ENCODE results near the gene ABCC2.
A peak's percentile ranks its signal among the peaks of the same experiment; 100 is the strongest.

The ABCC2 gene

GRCh38 chr10:99841746-99842145 lies 59.3 kb downstream of the ABCC2 start:
- ChIA-PET CTCF (no interaction called here), POLR2A (no interaction called here)
- DNase-seq (ENCODE audit: low read depth, low spot score): no peak
- no peak for TF ChIP-seq CTCF (IDR thresholded peaks at IDR 0.05; ENCODE audit: insufficient read depth, low read length, missing control alignments)
- no peak overlapping the region for H3K4me3 ChIP-seq (ENCODE audit: low read depth, low read length)

GRCh38 chr10:99843310-99843709 lies 60.9 kb downstream of the ABCC2 start:
- POLR2A ChIA-PET: interaction anchor here (0.6 kb wide), 1 partner anchor 202 kb away, joined by 3 read pairs; no protein-coding TSS in a partner anchor
- TF ChIP-seq CTCF (IDR thresholded peaks at IDR 0.05; ENCODE audit: insufficient read depth, low read length, missing control alignments): no peak
- CTCF ChIA-PET: interaction anchor here (0.7 to 14.6 kb wide), 4 partner anchors 8 to 205 kb away, joined by 3 to 470 read pairs (median 69); partner anchors contain the start of genes COX15 and CUTC
- DNase-seq (ENCODE audit: low read depth, low spot score): no peak
- H3K4me3 ChIP-seq (ENCODE audit: low read depth, low read length): no peak overlapping the region

GRCh38 chr10:99844433-99844955 lies 62.1 kb downstream of the ABCC2 start:
- ChIA-PET CTCF (interaction anchor here (0.8 to 14.6 kb wide), 20 partner anchors 9 to 395 kb away, joined by 3 to 470 read pairs (median 7); partner anchors contain the start of genes COX15 and CUTC), POLR2A (no interaction called here)
- no peak overlapping the region for H3K4me3 ChIP-seq (ENCODE audit: low read depth, low read length)
- TF ChIP-seq CTCF (IDR thresholded peaks at IDR 0.05; ENCODE audit: insufficient read depth, low read length, missing control alignments): no peak
- no peak for DNase-seq (ENCODE audit: low read depth, low spot score)

GRCh38 chr10:99845837-99846382 lies 63.5 kb downstream of the ABCC2 start:
- peak; percentile 83 for DNase-seq (ENCODE audit: low read depth, low spot score)
- peak; percentile 73 for TF ChIP-seq CTCF (IDR thresholded peaks at IDR 0.05; ENCODE audit: insufficient read depth, low read length, missing control alignments)
- H3K4me3 ChIP-seq (ENCODE audit: low read depth, low read length): no peak overlapping the region
- CTCF ChIA-PET: interaction anchor here (0.6 to 14.6 kb wide), 103 partner anchors 11 to 588 kb away, joined by 3 to 470 read pairs (median 5); partner anchors contain the start of genes ABCC2, COX15, CPN1 and CUTC
- POLR2A ChIA-PET: interaction anchor here (0.6 to 0.9 kb wide), 2 partner anchors 23 to 201 kb away, joined by 3 read pairs; no protein-coding TSS in a partner anchor

GRCh38 chr10:99849057-99849456 lies 66.6 kb downstream of the ABCC2 start:
- ChIA-PET POLR2A (no interaction called here), CTCF (interaction anchor here (1.5 to 14.6 kb wide), 7 partner anchors 9 to 199 kb away, joined by 4 to 470 read pairs (median 11); partner anchors contain the start of genes COX15, CUTC and DNMBP)
- no peak for DNase-seq (ENCODE audit: low read depth, low spot score)
- TF ChIP-seq CTCF (IDR thresholded peaks at IDR 0.05; ENCODE audit: insufficient read depth, low read length, missing control alignments): no peak
- H3K4me3 ChIP-seq (ENCODE audit: low read depth, low read length): no peak overlapping the region

GRCh38 chr10:99849536-99849935 lies 67.1 kb downstream of the ABCC2 start:
- no peak for DNase-seq (ENCODE audit: low read depth, low spot score)
- CTCF ChIA-PET: interaction anchor here (1.3 to 14.6 kb wide), 7 partner anchors 8 to 199 kb away, joined by 3 to 470 read pairs (median 11); partner anchors contain the start of gene DNMBP
- no peak for TF ChIP-seq CTCF (IDR thresholded peaks at IDR 0.05; ENCODE audit: insufficient read depth, low read length, missing control alignments)
- H3K4me3 ChIP-seq (ENCODE audit: low read depth, low read length): no peak overlapping the region
- POLR2A ChIA-PET: no interaction called here

Data from AG04449 (cell line).